ENCODE measurements around the gene XIRP1.

DNA sequence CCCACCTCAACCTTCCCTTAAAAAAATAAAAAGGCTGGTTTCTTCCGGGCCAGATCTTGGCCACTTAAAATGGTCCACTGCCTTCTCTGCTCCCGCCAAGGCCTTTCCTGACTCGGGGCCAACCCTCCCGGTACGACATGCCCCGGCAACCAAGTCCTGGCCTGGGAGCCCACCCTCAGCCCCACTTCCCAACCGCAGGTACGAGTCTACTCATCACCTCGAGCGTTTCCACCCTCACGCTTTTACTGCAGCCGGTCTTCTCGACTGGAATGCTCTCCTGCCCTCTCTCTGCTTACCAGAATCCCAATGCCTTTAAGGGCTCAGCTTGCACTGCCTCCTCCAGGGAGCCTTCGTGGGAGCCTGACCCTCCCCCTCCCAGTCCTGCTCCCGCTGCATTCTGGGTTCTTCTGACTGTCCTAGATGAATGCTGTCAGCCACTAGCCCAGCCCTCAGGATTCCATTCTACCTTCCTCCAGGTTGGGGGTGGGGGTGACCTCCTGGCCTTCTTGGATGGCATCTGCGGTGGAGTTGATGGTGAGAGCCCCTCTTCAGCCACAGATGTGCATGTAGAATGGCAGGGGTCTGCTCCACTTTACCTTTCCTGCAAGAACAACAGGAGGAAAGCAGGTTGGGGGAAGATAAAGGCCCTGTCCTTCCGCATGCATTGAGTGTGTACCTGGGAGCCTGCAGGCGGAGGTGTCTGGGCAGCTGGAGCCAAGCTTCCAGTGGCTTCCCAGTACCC lies 37.9 kb downstream of the XIRP1 start:
- no peak for TF ChIP-seq EZH2 (IDR thresholded peaks at IDR 0.05; ENCODE audit: low read length, missing control alignments)
- TF ChIP-seq, protein P1, sequence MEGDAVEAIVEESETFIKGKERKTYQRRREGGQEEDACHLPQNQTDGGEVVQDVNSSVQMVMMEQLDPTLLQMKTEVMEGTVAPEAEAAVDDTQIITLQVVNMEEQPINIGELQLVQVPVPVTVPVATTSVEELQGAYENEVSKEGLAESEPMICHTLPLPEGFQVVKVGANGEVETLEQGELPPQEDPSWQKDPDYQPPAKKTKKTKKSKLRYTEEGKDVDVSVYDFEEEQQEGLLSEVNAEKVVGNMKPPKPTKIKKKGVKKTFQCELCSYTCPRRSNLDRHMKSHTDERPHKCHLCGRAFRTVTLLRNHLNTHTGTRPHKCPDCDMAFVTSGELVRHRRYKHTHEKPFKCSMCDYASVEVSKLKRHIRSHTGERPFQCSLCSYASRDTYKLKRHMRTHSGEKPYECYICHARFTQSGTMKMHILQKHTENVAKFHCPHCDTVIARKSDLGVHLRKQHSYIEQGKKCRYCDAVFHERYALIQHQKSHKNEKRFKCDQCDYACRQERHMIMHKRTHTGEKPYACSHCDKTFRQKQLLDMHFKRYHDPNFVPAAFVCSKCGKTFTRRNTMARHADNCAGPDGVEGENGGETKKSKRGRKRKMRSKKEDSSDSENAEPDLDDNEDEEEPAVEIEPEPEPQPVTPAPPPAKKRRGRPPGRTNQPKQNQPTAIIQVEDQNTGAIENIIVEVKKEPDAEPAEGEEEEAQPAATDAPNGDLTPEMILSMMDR (conservative IDR thresholded peaks at IDR 0.05 in 1 of 2, IDR thresholded peaks at IDR 0.05 in 1 of 2; ENCODE audit: low read depth in 1 of 2, low read length in 2 of 2): no peak

All from fibroblast of lung (primary cell).